SU-DHL-6 (cell line): ENCODE data around the gene NCF4.

Source experiments
- EZH2phosphoT487 ChIP-seq: fragments of 200-600 bp; sonication (generic), shearing (Covaris generic); conservative IDR thresholded peaks from 2 replicates; pipeline ENCODE4 v1.6.1; 2018; ENCODE audit warnings: mild to moderate bottlenecking, antibody characterized with exemption, low read length, moderate library complexity, mixed read lengths
- TF ChIP-seq, protein P1 (sequence below): fragments of 200-600 bp; sonication (generic); IDR thresholded peaks from one replicate; pipeline ENCODE4 v1.5.1; 2017; ENCODE audit warnings: antibody characterized with exemption, mild to moderate bottlenecking, low read length, moderate library complexity; ENCODE audit not compliant: insufficient read depth, poor library complexity, severe bottlenecking

DNA sequence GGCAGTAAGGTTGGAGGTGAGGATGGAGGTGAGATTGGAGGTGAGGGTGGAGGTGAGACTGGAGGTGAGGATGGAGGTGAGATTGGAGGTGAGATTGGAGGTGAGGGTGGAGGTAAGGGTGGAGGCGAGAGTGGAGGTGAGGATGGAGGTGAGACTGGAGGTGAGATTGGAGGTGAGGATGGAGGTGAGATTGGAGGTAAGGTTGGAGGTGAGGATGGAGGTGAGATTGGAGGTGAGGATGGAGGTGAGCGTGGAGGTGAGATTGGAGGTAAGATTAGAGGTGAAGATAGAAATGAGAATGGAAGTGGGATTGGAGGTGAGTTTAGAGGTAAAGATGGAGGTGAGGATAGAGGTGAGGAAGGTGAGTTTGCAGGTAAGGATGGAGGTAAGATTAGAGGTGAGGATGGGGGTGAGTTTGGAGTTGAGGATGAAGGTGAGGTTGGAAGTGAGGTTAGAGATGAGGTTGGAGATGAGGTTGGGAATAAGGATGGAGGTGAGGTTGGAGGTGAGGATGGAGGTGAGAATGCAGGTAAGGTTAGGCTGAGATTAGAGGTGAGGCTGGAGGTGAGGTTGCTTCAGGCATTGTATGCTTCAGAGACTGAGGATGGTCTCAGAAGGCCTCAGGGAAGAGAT is 12.2 kb downstream of the NCF4 start:
- TF ChIP-seq, protein P1, sequence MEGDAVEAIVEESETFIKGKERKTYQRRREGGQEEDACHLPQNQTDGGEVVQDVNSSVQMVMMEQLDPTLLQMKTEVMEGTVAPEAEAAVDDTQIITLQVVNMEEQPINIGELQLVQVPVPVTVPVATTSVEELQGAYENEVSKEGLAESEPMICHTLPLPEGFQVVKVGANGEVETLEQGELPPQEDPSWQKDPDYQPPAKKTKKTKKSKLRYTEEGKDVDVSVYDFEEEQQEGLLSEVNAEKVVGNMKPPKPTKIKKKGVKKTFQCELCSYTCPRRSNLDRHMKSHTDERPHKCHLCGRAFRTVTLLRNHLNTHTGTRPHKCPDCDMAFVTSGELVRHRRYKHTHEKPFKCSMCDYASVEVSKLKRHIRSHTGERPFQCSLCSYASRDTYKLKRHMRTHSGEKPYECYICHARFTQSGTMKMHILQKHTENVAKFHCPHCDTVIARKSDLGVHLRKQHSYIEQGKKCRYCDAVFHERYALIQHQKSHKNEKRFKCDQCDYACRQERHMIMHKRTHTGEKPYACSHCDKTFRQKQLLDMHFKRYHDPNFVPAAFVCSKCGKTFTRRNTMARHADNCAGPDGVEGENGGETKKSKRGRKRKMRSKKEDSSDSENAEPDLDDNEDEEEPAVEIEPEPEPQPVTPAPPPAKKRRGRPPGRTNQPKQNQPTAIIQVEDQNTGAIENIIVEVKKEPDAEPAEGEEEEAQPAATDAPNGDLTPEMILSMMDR: no peak
- no peak for TF ChIP-seq EZH2phosphoT487
